Endothelial cell of umbilical vein (primary cell): Measurements from ENCODE around the gene COQ6. TPM values are rescaled to one million over a fixed set of nuclear protein-coding genes. Genes with fewer than 3 reads are reported as not detected.

Experiments
- BruUV-seq: library from RNA; stranded (reverse); fragments of 400-500 nt; replicated peaks from 2 replicates; lab custom pipeline; 2021; lab: Mats Ljungman, UMichigan
- CTCF ChIA-PET: fragments of 300-600, 350-600 bp; sonication (Branson Sonifier 250); formaldehyde crosslinking; loops from one replicate; lab custom pipeline; 2021; ENCODE audit warnings: antibody characterized with exemption, inconsistent platforms; lab: Charles Lee
- POLR2A ChIA-PET: fragments of 300-600, 350-600 bp; sonication (Branson Sonifier 250); formaldehyde crosslinking; loops from one replicate; lab custom pipeline; 2021; ENCODE audit warnings: antibody characterized with exemption, inconsistent platforms; lab: Charles Lee
- DNase-seq: peaks from one replicate; pipeline ENCODE4 v3.0.0-alpha.2; 2011; ENCODE audit warnings: low read depth, low spot score
- FAIRE-seq: peaks from 2 replicates; lab custom pipeline; 2011; peaks lifted over from hg19 to GRCh38; lab: Jason Lieb, UNC
- H2AFZ ChIP-seq: 2 replicates; pipeline ENCODE4 v1.6.0; 2012; ENCODE audit warnings: low read depth, low read length, control low read depth, inconsistent platforms
- H3K27ac ChIP-seq: 2 replicates; pipeline ENCODE4 v1.5.1; 2011; ENCODE audit warnings: low read depth, mild to moderate bottlenecking, control low read depth, low read length, moderate library complexity; ENCODE audit not compliant: insufficient read depth
- H3K27me3 ChIP-seq, 2 experiments: 2 replicates each; pipeline versions ENCODE4 v1.6.0 to v1.6.1; 2011; ENCODE audit warnings: low read length in 2 of 2, mixed read lengths in 1 of 2; ENCODE audit not compliant: control insufficient read depth in 2 of 2, insufficient read depth in 2 of 2
- H3K36me3 ChIP-seq, 2 experiments: 2 replicates in 1 of 2; 3 replicates in 1 of 2; pipeline ENCODE4 v1.5.1; 2011; ENCODE audit warnings: low read length in 2 of 2, mild to moderate bottlenecking in 1 of 2, moderate library complexity in 1 of 2; ENCODE audit not compliant: control insufficient read depth in 2 of 2, insufficient read depth in 2 of 2; ENCODE audit errors: extremely low read depth in 1 of 2
- H3K4me1 ChIP-seq: 3 replicates; pipeline ENCODE4 v1.5.1; 2011; ENCODE audit warnings: mild to moderate bottlenecking, low read length; ENCODE audit not compliant: control insufficient read depth, insufficient read depth; ENCODE audit errors: extremely low read depth
- H3K4me2 ChIP-seq: 2 replicates; pipeline ENCODE4 v1.6.1; 2011; ENCODE audit warnings: low read length, control low read depth, mixed read lengths; ENCODE audit not compliant: insufficient read depth
- H3K4me3 ChIP-seq, 3 experiments: fragments of 200-600 bp in 1 of 3; sonication (generic), shearing (Covaris generic) in 1 of 3; replicated peaks in 1 of 3; 2 replicates each; pipeline ENCODE4 v1.5.1; 2011 to 2016; ENCODE audit warnings: control low read depth in 3 of 3, low read length in 3 of 3, mild to moderate bottlenecking in 2 of 3, inconsistent platforms in 1 of 3, low read depth in 1 of 3, moderate library complexity in 1 of 3; ENCODE audit not compliant: insufficient read depth in 1 of 3
- H3K79me2 ChIP-seq: 2 replicates; pipeline ENCODE4 v1.6.0; 2012; ENCODE audit warnings: low read length, inconsistent platforms; ENCODE audit not compliant: control insufficient read depth, insufficient read depth
- H3K9ac ChIP-seq: replicated peaks from 2 replicates; pipeline ENCODE3; 2011; ENCODE audit warnings: low read length, control low read depth; ENCODE audit not compliant: insufficient read depth; ENCODE audit errors: extremely low read depth
- H3K9me1 ChIP-seq: replicated peaks from 3 replicates; pipeline ENCODE4 v1.6.0; 2011; ENCODE audit warnings: mild to moderate bottlenecking, low read length; ENCODE audit not compliant: control insufficient read depth, insufficient read depth; ENCODE audit errors: extremely low read depth
- H3K9me3 ChIP-seq: replicated peaks from 2 replicates; pipeline ENCODE4 v1.5.1; 2012; ENCODE audit warnings: low read length, inconsistent platforms; ENCODE audit not compliant: control insufficient read depth, insufficient read depth
- H4K20me1 ChIP-seq: replicated peaks from 2 replicates; pipeline ENCODE3; 2011; ENCODE audit warnings: mild to moderate bottlenecking, low read length; ENCODE audit not compliant: control insufficient read depth, insufficient read depth; ENCODE audit errors: extremely low read depth
- CTCF ChIP-seq, 2 donors: IDR thresholded peaks; 1 replicate in 1 of 2; 2 replicates in 1 of 2; pipeline ENCODE4 v1.5.1; 2011; ENCODE audit warnings: low read length in 2 of 2, mild to moderate bottlenecking in 2 of 2, moderate library complexity in 2 of 2, control low read depth in 1 of 2, inconsistent platforms in 1 of 2, low read depth in 1 of 2; ENCODE audit not compliant: insufficient read depth in 1 of 2; ENCODE audit errors: extremely low read depth in 1 of 2
- EZH2 ChIP-seq: IDR thresholded peaks from 2 replicates; pipeline ENCODE4 v1.6.1; 2012; ENCODE audit warnings: borderline replicate concordance, low read depth, mild to moderate bottlenecking, moderate library complexity, low read length, inconsistent platforms; ENCODE audit not compliant: severe bottlenecking
- FOS ChIP-seq: IDR thresholded peaks from 2 replicates; pipeline ENCODE4 v1.6.1; 2011; ENCODE audit warnings: mild to moderate bottlenecking, low read length, moderate library complexity, borderline replicate concordance; ENCODE audit not compliant: insufficient read depth
- GATA2 ChIP-seq: IDR thresholded peaks from 2 replicates; pipeline ENCODE4 v1.7.0; 2011; ENCODE audit warnings: low read depth, mild to moderate bottlenecking, moderate library complexity, mixed read lengths, low read length; ENCODE audit not compliant: insufficient read length, insufficient read depth
- JUN ChIP-seq: IDR thresholded peaks from 2 replicates; pipeline ENCODE4 v1.6.1; 2011; ENCODE audit warnings: borderline replicate concordance, low read depth; ENCODE audit not compliant: insufficient read length, insufficient read depth
- MYC ChIP-seq: IDR thresholded peaks from one replicate; pipeline ENCODE4 v1.6.1; 2011; ENCODE audit warnings: mild to moderate bottlenecking, low read depth, low read length
- POLR2AphosphoS5 ChIP-seq: IDR thresholded peaks from 2 replicates; pipeline ENCODE4 v1.6.1; 2012; ENCODE audit warnings: low read depth, mild to moderate bottlenecking, control low read depth, low read length, moderate library complexity; ENCODE audit not compliant: insufficient read depth
- dilution Hi-C: fragments of 300-500 bp; cut with MboI; formaldehyde crosslinking; loops from one replicate; pipeline ENCODE4 v1.15.0; 2019; ENCODE audit warnings: low sequenced_read_pairs; ENCODE audit not compliant: extremely low pct_ligation_motif_present
- intact Hi-C: fragments of 100-400 bp; cut with micrococcal nuclease; formaldehyde crosslinking; loops from one replicate; pipeline ENCODE4 v1.10.0; 2022
- polyA plus RNA-seq, 4 experiments: library from polyadenylated mRNA; depleted of rRNA in 3 of 4; stranded (reverse) in 3 of 4; unstranded in 1 of 4; fragments of >200 nt; gene quantifications; 2 replicates each; pipeline versions ENCODE4 v1.2.1 to v1.2.3, GENCODE V29; 2011 to 2012; ENCODE audit warnings: missing spikeins in 1 of 4
- total RNA-seq: library from RNA; stranded (reverse); gene quantifications from 2 replicates; pipeline ENCODE4 v1.2.3, GENCODE V29; 2021

COQ6 gene
- total and polyA plus RNA-seq, 2 donors (not counting 3 experiments of a cell fraction or from before 2014, with no cell fraction given), result 20.7 to 35.3 TPM

GRCh38 chr14:73997108-73997943, 47.2 kb downstream of the COQ6 start:
- no peaks in the 10 kb centered on the region for H3K9me1 ChIP-seq
- no TSS peak for BruUV-seq
- TF ChIP-seq POLR2AphosphoS5 (no peak), JUN (no peak), FOS (no peak)
- ChIA-PET POLR2A (no interaction called here), CTCF (interaction anchor here (0.5 to 0.6 kb wide), 3 partner anchors 11 to 35 kb away, joined by 3 read pairs; no protein-coding TSS in a partner anchor)
- intact Hi-C loops (no loop called here), dilution Hi-C loops (no loop called here)
- no peak for DNase-seq
- no peaks in the 10 kb centered on the region for H3K27me3 ChIP-seq
- H3K36me3 ChIP-seq, result no peaks in the 10 kb centered on the region
- H3K4me1 ChIP-seq, result no peaks in the 10 kb centered on the region
- H2AFZ ChIP-seq, result no peak overlapping the region
- H3K27ac ChIP-seq, result no peak overlapping the region
- H3K4me2 ChIP-seq, result no peak overlapping the region
- H3K79me2 ChIP-seq, result no peaks in the 10 kb centered on the region
- no peaks in the 10 kb centered on the region for H4K20me1 ChIP-seq
- H3K9me3 ChIP-seq, result no peaks in the 10 kb centered on the region
- H3K9ac ChIP-seq, result no peak overlapping the region
- no peak for FAIRE-seq
- H3K4me3 ChIP-seq, result no peak overlapping the region

- no peaks in the 10 kb centered on the region for H4K20me1 ChIP-seq
- H3K79me2 ChIP-seq, result no peaks in the 10 kb centered on the region
- CTCF ChIA-PET, result interaction anchor here (0.5 to 0.6 kb wide), 2 partner anchors 29 to 34 kb away, joined by 3 read pairs; no protein-coding TSS in a partner anchor
- H3K27ac ChIP-seq, result no peak overlapping the region
- no peak overlapping the region for H3K4me3 ChIP-seq
- POLR2A ChIA-PET, result no interaction called here
- no peak overlapping the region for H3K4me2 ChIP-seq
- H3K4me1 ChIP-seq, result no peaks in the 10 kb centered on the region
- intact Hi-C loops (no loop called here), dilution Hi-C loops (no loop called here)
- H3K27me3 ChIP-seq, result no peaks in the 10 kb centered on the region
- H3K9me1 ChIP-seq, result no peaks in the 10 kb centered on the region
- no peak overlapping the region for H3K9ac ChIP-seq
- no peak for DNase-seq
- H3K36me3 ChIP-seq, result no peaks in the 10 kb centered on the region
- no TSS peak for BruUV-seq
- H3K9me3 ChIP-seq, result no peaks in the 10 kb centered on the region
- no peak for FAIRE-seq
- no peak overlapping the region for H2AFZ ChIP-seq
- no peak for TF ChIP-seq MYC
- no peak for TF ChIP-seq JUN
- no peak for TF ChIP-seq FOS
- no peak for TF ChIP-seq CTCF (IDR thresholded peaks at IDR 0.05; ENCODE audit: extremely low read depth in 1 of 2, insufficient read depth in 1 of 2, low read depth in 1 of 2, low read length in 2 of 2)
- no peak for TF ChIP-seq EZH2
- no peak for TF ChIP-seq GATA2
Observed at GRCh38 chr14:73997944-73998447, 47.9 kb downstream of the COQ6 start.
